GM18498 (cell line): ENCODE results near the gene CD4.

ENCODE experiments used
- ATAC-seq: cut with Tn5 transposase; IDR thresholded peaks from one replicate; pipeline ENCODE4 v1.9.1; 2021; ENCODE audit warnings: mild to moderate bottlenecking, moderate library complexity; ENCODE audit not compliant: unreplicated experiment

CD4 gene

DNA sequence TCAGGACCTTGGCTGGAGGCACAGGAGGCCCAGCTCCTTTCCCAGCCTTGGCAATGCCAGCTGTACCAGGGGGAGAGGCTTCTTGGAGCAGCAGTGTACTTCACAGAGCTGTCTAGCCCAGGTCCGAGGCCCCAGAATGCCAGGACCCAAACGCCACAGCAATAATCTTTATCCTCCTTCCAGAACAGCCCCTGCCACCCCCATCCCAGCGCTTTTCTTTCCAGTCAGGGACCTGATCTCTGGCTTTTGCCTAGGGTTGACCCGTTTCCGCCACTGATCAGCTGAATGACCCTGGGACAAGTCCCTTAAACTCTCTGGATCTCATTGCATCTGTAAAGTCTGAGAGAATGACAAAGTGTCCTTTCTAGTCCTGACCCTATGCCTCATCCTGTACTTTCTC is 11.9 kb upstream of the CD4 start:
- ATAC-seq: no peak

DNA sequence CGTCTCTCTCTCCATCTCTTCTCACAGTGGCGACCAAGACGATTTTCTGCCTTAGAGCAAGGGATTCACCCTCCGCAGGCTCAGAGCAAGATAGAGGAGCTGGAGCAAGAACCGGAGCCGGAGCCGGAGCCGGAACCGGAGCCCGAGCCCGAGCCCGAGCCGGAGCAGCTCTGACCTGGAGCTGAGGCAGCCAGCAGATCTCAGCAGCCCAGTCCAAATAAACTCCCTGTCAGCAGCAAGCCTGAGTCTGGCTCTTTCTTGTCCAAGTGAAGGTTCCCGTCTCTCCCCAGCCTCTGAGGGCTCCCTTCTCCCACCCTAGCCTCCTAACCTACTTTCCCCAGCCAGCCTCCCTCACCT is 11.1 kb upstream of the CD4 start:
- ATAC-seq: no peak

DNA sequence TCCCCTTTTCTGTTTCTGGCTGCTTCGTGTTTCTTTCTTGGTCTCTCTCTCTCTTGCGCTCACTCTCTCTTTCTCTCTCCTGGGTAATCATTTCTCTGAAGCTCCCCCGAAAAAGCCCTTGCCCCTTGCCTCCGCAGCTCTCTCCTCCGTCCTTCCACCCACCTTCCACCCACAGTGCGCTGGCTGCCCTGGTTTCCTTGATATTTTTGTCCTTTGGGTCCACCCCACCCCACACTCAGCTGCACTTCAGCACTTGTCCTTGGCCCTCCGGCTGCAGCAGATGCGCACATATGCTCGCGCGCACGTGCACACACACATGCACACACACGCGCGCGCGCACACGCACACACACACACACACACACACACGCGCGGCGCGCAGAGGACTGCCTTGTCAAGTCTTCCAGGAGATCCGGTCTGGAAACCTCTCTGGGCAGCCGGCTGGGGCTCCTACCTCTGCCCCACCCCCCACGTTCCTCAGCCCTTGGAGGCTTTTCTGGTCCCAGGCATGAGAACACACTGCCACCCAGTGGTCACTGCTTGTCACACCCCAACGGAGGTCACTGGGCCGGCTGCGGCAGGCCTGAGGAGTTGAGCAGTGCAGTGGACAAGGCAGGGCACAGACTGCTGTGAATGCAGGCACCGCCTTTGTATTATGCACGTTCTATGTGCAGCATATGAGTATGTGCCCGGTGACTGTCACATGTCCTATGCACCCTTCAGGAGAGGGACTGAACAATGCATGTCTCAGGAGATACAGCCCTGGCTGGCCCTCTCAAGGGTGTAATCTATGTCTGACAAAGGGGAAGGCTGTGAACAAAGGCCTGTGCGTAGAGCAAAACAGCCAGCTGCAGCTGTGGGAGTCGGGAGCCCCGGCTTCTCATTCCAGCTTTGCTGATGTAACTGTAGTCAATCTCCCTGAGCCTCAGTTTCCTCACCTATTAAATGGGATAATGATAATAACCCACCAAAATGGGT is 10.5 kb upstream of the CD4 start:
- peak; percentile 77 for ATAC-seq

DNA sequence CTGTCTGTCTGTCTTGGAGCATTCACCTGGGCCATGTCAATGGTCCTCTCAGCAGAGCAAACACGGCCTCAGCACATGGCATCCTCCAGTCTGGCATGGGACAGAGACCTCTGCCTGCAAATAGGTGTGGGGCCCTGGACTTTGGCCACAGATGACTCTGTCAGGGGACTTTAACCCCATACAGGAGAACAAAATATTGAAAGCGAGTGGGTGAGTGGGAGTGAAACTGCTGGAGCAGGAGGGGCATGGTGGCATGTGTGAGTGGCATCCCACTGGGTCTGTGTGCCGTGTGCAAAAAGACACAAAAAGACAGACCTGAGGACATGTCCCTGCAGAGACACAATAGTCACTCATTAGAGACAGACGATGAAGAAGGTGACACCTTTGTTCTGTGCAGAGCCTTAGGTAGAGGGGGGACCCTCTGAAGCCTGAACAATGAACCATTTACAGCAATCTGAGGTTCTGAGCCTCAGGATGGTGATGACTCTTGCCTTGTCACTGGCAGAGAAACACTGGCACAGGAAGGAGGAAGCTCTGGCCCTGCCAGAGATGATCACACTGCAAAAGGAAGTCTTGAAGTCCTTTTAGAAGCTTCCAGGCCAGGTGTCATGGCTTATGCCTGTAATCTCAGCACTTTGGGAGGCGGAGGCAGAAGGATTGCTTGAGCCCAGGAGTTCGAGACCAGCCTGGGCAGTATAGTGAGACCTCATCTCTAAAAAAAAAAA is 9.5 kb upstream of the CD4 start:
- ATAC-seq: no peak

DNA sequence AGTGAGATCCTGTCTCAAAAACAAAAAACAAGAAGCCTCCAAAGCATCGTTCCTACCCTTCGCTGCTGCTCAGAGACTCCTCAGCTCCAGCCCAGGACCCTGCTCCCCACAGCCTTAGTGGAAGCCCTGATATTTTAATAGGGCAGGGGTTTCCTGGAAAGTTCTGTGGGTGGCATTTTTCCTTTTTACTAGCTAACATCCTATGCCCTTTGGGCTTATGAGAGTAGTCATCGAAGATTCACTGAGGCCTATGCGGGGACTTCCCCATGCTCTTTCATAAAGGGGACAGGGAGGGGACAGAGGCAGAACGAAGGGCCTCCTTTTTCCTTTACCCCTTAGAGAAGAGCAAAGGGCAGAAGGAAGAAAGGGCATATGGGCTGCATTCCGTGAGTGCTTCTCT is 8.8 kb upstream of the CD4 start:
- ATAC-seq: no peak

DNA sequence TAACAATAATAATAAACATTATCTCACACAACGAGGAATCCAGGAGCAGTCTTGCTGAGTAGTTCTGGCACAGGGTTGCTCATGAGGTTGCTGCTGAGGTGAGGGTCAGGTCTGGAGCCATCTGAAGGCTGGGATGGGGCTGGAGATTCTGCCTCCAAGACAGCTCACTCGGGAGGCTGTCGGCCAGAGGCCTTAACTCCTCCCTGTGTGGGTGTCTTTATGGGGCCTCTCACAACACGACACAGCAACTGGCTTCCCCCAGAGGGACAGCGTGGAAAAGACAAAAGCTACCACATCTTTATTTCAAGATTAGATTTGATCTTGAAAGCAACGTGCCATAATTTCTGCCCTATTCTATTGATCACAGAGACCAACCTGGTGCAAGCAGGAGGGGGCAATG is 7.2 kb upstream of the CD4 start:
- no peak for ATAC-seq

DNA sequence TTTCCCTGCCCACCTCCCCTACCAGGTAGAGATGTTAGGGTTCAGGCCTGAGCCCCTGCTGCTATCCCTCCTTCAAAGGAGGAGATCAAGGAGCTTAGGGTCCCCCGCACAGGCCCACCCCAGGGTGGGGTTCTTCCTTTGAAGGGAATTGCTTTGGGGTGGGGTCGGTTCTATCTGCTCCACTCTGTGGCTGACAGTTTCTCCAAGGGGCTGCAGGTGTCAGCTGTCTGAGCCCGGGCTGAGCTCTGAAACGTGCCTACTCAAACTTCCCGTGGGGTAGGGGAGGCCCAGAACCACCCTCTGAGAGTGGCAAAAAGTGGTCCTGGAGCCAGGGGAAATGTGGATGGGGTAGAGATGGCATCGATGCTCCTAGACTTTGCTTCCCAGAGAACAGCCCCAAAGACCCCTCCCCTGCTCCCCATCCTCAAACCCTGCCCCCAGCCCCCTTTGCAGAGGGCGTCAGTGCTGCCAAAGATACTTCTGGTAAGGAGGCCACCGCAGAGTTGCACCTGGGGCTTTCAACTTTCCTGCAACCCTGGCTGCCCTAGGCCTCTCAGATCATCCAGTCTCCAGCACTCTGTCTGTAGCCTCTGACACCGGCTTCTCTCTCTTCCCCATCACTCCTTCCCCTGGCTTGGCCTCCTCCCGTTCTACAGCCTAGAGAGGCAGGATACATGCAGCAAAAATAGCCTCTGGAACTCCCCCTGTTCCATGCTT is 6.3 kb upstream of the CD4 start:
- no peak for ATAC-seq

DNA sequence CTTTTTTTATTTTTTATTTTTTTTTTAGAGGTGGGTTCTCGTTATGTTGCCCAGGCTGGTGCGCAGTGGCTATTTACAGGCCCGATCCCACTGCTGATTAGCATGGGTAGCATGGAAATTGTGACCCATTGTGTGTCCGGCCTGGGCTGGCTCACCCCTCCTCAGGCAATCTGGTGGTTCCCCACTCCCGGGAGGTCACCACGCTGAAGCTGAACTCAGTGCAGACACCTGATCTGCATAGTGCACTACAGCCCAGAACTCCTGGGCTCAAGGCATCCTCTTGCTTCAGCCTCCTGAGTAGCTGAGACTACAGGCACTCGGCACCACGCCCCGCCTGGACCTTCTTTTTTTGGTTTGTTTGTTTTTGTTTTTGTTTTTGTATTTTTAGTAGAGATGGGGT is 5.5 kb upstream of the CD4 start:
- no peak for ATAC-seq

DNA sequence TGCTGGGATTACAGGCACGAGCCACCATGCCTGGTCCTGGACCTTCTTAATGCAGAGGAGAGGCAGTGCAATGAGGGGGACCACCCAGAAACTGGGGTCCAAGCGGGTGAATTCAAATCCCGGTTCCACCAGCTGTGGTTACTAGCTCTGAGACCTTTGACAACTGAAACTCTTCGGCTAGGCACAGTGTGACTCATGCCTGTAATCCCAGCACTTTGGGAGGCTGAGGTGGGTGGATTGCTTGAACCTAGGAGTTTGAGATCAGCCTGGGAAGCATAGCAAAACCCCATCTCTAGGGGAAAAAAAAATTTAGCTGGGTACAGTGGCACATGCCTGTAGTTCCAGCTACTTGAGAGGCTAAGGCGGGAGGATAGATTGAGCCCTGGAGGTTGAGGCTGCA is 5.0 kb upstream of the CD4 start:
- ATAC-seq: no peak

DNA sequence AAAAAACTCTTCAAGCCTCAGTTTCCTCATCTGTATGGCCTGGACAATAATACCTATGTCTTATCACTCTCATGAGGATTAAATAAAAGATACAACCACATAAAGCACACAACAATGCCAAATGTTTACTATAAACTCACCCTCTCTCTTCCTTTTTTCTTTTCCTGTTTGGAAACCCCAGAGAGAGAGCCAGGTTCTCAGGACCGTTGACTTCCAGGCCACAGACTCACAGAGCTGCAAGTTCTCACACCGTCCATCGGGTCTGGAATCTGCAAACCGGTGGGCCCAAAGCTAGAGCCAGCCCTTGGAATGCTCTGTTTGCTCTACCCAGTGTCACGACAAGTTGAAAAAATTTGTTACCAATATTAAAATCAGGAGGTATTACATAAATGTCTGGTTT is 4.6 kb upstream of the CD4 start:
- ATAC-seq: no peak

DNA sequence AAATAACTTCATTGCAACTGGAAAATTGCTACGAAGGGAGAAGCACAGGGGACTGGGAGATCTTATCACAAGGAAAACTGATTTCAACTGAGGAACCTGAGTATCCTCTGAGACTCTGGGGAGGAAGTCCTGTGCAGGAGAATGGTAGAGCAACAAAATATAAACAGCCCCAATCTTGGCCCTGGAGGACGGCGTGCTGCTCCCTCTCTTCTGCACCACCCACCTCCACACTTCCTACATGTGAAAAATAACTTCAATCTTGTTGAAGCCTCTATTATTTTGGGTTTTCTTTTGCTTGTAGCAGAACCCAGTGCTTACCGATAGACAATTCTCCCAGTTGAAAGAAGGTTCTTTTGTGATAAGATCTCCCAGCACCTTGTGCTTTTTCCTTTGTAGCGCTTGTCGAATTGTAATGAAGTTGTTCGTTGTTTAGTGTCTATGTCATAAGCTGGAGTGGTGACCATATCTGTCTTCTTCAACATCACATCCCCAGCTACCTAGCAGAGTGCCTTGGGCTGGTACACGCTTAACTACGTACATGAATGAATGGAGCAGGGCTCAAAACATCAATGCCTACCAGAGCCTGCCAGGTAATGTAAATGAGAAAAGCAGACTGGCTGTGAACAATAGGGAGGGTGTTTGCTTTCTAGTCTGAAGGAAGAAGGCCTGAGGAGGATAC is 2.8 kb upstream of the CD4 start:
- no peak for ATAC-seq

DNA sequence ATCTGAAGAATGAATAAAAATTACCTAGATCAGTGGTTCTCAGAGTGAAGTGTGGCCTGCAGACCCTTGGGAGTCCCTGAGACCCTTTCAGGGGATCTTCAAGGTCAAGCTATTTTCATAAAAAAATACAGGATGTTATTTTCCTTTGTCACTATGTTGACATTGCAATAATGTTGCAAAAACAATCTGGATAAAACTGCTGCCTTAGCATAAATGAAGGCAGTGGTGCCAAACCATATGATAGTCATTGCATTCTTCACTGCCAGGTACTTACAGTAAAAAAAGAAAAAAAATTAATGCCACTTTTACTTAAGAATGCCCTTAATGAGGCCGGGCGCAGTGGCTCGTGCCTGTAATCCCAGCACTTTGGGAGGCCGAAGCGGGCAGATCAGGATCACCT is 2.0 kb upstream of the CD4 start:
- ATAC-seq: no peak

DNA sequence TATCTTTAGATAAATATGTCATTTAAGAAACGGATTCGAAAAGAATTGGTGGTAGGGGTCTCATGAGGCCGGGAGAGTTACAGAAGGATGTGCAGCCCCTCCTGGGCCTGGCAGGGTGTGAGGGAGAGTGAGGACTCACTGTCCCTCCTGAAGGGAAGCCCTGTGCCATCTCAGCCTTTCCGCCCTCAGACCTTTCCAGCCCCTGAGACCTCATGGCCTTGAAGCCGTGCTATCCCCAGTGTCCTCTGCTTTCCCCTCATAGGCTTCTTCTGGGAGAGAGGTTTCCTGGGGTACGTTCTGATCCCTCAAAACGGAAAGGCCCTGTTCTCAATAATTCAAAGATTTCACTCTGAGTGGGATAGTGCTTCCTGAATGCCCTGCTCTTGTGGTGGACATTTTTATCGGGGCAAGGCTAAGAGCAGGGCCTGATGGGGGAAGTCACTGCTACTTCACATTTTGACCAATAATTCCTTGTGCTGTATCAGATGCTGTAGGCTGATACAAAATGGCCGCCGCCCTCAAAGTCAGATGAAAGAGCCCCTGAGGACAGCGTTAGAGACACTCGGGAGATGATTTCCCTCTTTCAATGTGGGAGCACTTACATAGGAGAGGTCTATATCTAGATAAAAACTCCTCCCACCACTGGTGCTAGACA is 1.3 kb downstream of the CD4 start:
- no peak for ATAC-seq

DNA sequence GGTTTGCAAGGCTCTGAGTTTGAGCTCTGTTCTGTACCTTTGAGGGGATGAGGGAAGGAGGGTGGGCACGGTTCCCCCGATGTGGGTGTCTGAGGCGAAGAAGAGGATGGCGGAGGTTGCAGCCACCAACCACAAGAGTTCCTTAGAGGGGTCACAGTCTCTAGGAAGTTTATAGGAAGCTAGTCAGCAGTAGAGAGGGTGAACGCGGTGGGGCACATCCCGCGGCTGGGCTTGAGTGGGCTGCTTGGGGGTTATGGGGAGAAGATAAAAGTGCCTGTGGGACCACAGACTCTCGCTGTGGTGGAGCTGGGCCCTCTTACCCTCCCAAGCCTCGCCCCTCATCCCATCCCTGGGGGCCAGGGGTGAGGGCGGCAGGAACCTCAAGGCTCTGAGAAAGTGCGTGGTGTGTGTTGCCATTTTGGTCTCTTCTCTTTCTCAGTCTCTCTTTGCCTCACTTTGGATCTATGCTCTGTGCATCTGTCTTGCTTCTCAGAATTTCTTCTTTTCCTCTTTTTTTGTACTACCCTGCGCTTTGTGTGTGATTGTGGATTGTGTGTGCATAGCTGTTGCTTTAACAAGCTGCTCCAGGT is 2.7 kb downstream of the CD4 start:
- ATAC-seq: no peak

DNA sequence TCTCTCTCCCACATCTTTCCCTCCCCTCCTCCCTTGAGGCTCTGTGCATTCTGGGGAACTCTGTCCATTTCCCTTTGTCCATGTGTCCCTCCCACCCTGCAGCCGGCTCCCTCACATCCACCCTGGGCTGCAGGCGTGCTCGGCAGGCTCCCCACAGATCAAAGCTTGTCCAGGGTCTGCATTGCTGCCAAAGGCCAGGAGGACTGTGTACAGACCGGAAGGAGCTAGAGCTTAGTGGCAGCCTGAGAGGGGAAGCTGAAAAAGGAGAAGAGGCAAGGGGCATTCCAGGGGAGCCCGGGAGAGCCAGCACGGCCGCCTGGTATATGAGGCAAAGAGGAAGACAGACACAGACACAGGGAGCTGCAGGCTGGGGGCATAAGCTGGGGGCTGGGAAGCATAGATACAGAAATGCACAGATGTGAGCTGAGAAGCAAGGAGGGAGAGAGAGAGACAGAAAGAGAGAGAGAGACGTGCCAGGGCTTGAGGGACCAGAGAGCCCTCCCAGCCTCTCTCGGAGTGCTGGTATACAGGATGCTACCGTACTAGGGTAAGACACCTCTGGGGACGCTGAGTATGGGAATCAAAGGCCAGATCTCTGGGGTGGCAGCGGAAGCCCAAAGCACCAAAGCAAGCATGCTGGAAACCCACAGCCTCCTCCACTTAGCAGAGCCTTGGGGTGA is 3.3 kb downstream of the CD4 start:
- ATAC-seq: no peak

DNA sequence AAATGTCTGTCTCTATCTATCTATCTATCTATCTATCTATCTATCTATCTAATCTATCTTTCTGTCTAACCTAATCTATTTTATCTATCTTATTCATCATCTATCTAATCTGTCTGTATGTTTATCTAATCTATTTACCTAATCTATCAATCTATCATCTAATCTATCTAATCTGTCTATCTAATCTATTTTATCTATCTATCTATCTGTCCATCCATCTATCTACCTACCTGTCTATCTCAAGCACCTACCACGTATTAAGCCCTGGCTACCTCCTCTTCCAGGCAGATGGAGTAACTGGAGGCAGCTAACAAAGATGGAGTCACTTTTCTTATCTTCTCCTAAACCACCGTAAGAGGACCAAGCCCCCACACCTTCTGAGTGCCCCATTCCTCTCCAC is 5.8 kb downstream of the CD4 start:
- ATAC-seq: no peak

DNA sequence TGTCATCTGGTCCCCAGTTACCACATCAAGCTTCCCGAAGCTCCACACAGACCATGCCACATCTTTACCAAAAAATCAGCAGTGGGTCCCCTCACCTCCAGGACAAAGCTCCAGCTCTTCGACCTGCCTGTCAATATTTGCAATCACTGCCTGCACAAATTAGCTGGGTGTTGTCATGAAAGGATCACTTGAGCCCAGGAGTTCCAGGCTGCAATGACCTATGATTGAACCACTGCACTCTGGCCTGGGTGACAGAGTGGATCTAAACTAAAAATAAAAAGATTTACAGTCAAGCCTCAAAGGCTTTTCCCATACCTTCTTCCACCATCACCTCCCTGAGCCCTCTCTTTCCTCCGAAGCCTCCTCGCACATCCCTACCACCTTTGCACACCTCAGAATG is 7.2 kb downstream of the CD4 start:
- ATAC-seq: no peak

DNA sequence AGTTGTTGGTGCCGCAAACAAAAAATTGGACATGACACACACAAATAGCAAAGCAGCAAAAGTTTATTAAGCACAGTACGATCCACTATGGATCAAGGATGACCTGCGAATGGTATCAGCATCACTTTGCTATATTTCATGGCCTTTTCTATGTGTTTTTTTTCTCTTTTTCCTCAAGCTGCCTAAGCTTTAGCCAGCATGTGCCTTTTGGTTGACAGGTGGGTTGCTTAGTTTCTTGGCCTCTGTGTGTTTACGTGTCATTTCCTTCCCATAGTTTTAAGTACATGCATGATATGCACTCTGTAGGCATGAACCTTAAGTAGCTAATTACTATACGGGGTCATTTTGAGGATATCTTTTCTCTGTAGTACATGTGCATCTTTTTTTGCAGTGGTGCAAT is 9.8 kb downstream of the CD4 start:
- ATAC-seq: no peak

DNA sequence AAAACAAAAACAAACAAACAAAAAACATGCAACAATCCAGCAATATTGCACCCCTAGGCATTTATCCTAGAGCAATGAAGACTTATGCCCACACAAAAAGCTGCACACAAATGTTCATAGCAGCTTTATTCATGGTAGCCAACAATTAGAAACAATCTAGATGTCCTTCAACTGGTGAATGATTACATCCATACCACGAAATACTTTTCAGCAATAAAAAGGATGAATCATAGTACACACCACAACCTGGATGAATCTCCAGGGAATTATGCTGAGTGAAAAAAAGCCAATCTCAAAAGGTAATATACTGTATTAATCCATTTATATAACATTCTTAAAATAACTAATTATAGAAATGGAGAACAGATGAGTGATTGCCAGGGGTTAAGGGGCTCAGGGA is 17.8 kb downstream of the CD4 start:
- ATAC-seq: no peak

DNA sequence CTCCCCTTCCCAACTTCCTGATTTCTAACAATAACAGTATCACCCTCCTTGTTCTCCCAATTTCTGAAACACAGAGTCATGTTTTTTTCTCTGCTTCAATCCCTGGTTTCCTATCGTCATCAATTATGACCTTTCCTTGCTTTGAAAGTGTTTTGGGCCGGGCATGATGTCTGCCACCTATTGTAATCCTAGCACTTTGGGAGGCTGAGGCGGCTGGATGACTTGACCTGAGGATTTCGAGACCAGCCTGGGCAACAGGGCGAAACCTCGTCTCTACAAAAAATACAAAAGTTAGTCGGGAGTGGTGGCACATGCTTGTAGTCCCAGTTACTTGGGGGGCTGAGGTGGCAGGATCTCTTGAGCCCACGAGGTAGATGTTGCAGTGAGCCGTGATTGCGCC is 19.7 kb downstream of the CD4 start:
- no peak for ATAC-seq
